ENCODE data around the gene LAMB4. TPM values are rescaled to one million over a fixed set of nuclear protein-coding genes. Genes with fewer than 3 reads are reported as not detected.

LAMB4 gene
- total and polyA plus RNA-seq, 2 of the 8 experiments (the other 6 are each of a cell fraction or from before 2014, with no cell fraction given) = not detected

GRCh38 chr7:108027239-108027638 is 102.9 kb downstream of the LAMB4 start:
- 75% methylated on average over 1 of the region's 1 CpG; no CpG with 5 or more reads in 1 of the 2 experiments for WGBS, 2 experiments (ENCODE audit: extremely low coverage in 1 of 2, insufficient coverage in 1 of 2, insufficient read length in 1 of 2, insufficient replicate concordance in 2 of 2, low coverage in 1 of 2, low lambda C conversion rate in 2 of 2, missing lambda C conversion rate in 1 of 2)
- Histone ChIP-seq H3K4me1 (replicated peaks in 1 of 4; ENCODE audit: control insufficient read depth in 3 of 4, insufficient read depth in 4 of 4, low read length in 3 of 4) (no peaks in the 10 kb centered on the region), H2AFZ (ENCODE audit: low read length) (no peak overlapping the region), H3K36me3 (ENCODE audit: control insufficient read depth in 2 of 4, insufficient read depth in 4 of 4, low read length in 3 of 4) (no peaks in the 10 kb centered on the region), H3K79me2 (ENCODE audit: control insufficient read depth in 1 of 2, insufficient read depth in 2 of 2, low read length in 2 of 2) (no peaks in the 10 kb centered on the region), H2BK12ac (ENCODE audit: low read depth, low read length) (no peak overlapping the region), H3K9me3 (ENCODE audit: insufficient read depth in 2 of 2, low read depth in 1 of 2, low read length in 1 of 2) (no peaks in the 10 kb centered on the region), H3K4me3 (ENCODE audit: extremely low read depth in 1 of 4, insufficient read depth in 2 of 4, low read depth in 3 of 4, low read length in 4 of 4) (no peak overlapping the region), H2BK120ac (replicated peaks; ENCODE audit: low read depth, low read length) (no peak overlapping the region), H3K4ac (replicated peaks; ENCODE audit: insufficient read length, low read depth, low read length) (no peak overlapping the region), H3K56ac (replicated peaks; ENCODE audit: insufficient read length, low read depth, low read length) (no peak overlapping the region), H2AK5ac (ENCODE audit: low read depth, low read length) (no peak overlapping the region), H3K23ac (ENCODE audit: insufficient read length) (no peak overlapping the region), H2BK20ac (ENCODE audit: low read length) (no peak overlapping the region), H4K8ac (ENCODE audit: extremely low read depth, insufficient read depth, low read length) (no peak overlapping the region), H3K27ac (ENCODE audit: low read depth, low read length) (no peak overlapping the region), H2BK15ac (ENCODE audit: low read length) (no peak overlapping the region), H3K79me1 (ENCODE audit: low read depth, low read length) (no peaks in the 10 kb centered on the region), H4K91ac (replicated peaks; ENCODE audit: insufficient read length, low read length) (no peak overlapping the region), H3K4me2 (ENCODE audit: insufficient read depth in 1 of 2, low read depth in 2 of 2, low read length in 2 of 2) (no peak overlapping the region), H3K23me2 (ENCODE audit: low read depth, low read length) (no peaks in the 10 kb centered on the region), H4K5ac (ENCODE audit: insufficient read length, low read depth, low read length) (no peak overlapping the region), H3K9ac (replicated peaks in 1 of 4; ENCODE audit: extremely low read depth in 1 of 4, low read depth in 3 of 4, low read length in 3 of 4) (no peak overlapping the region), H4K20me1 (replicated peaks in 1 of 2; ENCODE audit: control insufficient read depth in 1 of 2, insufficient read depth in 2 of 2, low read length in 2 of 2) (no peaks in the 10 kb centered on the region), H3K14ac (ENCODE audit: insufficient read length) (no peak overlapping the region), H3K27me3 (replicated peaks in 1 of 4; ENCODE audit: control insufficient read depth in 3 of 4, extremely low read depth in 1 of 4, insufficient read depth in 3 of 4, low read length in 3 of 4) (no peaks in the 10 kb centered on the region), H3K18ac (ENCODE audit: extremely low read depth, low read length) (no peak overlapping the region), H2BK5ac (ENCODE audit: low read depth, low read length) (no peak overlapping the region)
- TF ChIP-seq GTF2F1 (IDR thresholded peaks at IDR 0.05; ENCODE audit: borderline replicate concordance, low read depth, low read length) (no peak), YY1 (IDR thresholded peaks at IDR 0.05; ENCODE audit: low read depth, low read length) (no peak), HDAC6 (IDR thresholded peaks at IDR 0.05; ENCODE audit: low read depth, low read length) (no peak), CREB1 (IDR thresholded peaks at IDR 0.05) (no peak), BCL11A (IDR thresholded peaks at IDR 0.05; ENCODE audit: low read depth in 2 of 2, low read length in 2 of 2) (no peak), NRF1 (IDR thresholded peaks at IDR 0.05; ENCODE audit: low read depth, low read length) (no peak), POLR2A (IDR thresholded peaks at IDR 0.05; ENCODE audit: control extremely low read depth in 1 of 2, low read depth in 2 of 2, low read length in 2 of 2) (no peak), POLR2AphosphoS5 (IDR thresholded peaks at IDR 0.05; ENCODE audit: low read depth, low read length) (no peak), SRF (IDR thresholded peaks at IDR 0.05; ENCODE audit: low read depth, low read length) (no peak), SP4 (IDR thresholded peaks at IDR 0.05; ENCODE audit: low read length) (no peak), CTBP2 (IDR thresholded peaks at IDR 0.05; ENCODE audit: borderline replicate concordance, insufficient read depth, insufficient read length, low read length) (no peak), ZNF274 (IDR thresholded peaks at IDR 0.05; ENCODE audit: borderline replicate concordance, extremely low read depth, low read length) (no peak)
- TF ChIP-seq, protein P1, sequence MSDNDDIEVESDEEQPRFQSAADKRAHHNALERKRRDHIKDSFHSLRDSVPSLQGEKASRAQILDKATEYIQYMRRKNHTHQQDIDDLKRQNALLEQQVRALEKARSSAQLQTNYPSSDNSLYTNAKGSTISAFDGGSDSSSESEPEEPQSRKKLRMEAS (IDR thresholded peaks at IDR 0.05) = no peak
- ChIA-PET CTCF (ENCODE audit: partially characterized antibody) (interaction anchor here (1.0 kb wide), 1 partner anchor 11 kb away, joined by 4 read pairs; no protein-coding TSS in a partner anchor), POLR2A (ENCODE audit: partially characterized antibody) (interaction anchor here (1.3 kb wide), 1 partner anchor 18 kb away, joined by 3 read pairs; no protein-coding TSS in a partner anchor)
- no peak for FAIRE-seq
- DNase-seq (ENCODE audit: low read depth in 1 of 2, low spot score in 2 of 2) = no peak

Measured in H1 (cell line).